CMK (cell line): ENCODE measurements around the gene HDAC6.

Experiments used
- DNase-seq: peaks from one replicate; pipeline ENCODE4 v3.0.0-alpha.2; 2010; ENCODE audit warnings: low read depth

Gene HDAC6

DNA sequence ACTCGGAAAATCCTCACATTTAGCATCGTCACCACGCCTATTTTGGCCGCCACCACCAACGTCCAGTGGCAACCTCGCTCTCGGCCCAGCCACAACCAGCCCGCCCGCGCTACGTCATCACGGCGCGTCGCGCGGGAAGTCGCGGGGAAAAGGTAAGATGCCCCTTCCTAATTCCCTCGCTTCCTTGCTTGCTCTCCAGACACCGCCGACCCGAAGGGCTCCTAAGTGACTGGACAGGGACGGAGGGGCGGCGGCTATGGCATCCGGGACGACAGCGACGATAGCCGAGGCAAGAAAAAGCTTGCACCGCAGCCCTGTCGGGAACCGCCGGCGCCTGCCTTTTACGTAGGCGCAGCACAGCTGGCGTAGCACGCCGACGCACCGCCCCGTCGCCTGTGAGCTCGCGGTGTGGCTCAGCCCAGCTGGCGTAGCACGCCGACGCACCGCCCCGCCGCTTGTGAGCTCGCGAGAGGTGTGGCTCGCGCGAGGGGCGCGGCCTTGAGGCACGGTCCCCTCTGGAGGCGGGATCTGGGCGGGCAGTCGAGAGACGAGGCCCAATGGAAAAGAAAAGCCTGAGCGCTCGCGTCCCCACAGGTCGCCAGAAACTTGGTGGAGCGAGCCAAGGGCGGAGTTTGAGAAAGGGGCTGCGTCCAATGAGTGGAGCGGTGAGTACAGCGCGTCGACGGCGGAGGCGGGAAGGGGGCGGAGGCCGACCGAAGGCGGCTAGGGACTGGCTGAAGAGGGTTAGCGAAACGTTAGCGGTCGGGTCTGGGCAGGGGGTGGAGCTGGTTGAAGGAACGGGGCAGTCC lies at the start of gene HDAC6:
Gene HDAC6 (plus strand): TSS at position 788 of the 809 bp plus-strand sequence. CDS start 626 bp downstream, outside the sequence.
- peak; percentile 99 for DNase-seq

DNA sequence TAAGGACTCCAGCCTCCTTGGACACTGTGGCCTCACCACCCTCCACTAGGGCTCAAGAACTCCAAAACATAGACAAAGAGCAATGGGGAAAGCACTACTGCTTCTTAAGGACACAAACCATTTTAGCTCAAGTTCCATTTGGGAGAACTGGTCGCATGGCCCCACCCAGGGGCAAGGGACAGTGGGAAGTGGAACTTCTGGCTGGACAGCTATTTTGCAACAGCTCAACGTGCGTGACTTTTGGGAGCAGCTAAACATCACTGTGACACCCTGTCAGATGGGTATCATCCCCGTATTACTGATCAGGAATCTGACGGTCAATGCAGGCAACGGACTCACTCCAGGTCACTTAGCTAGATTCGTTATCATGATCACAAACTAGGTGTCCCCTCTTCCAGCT lies 49.4 kb upstream of the HDAC6 start:
- no peak for DNase-seq

GRCh38 chrX:48753708-48754228 lies 48.1 kb upstream of the HDAC6 start:
- DNase-seq: no peak

DNA sequence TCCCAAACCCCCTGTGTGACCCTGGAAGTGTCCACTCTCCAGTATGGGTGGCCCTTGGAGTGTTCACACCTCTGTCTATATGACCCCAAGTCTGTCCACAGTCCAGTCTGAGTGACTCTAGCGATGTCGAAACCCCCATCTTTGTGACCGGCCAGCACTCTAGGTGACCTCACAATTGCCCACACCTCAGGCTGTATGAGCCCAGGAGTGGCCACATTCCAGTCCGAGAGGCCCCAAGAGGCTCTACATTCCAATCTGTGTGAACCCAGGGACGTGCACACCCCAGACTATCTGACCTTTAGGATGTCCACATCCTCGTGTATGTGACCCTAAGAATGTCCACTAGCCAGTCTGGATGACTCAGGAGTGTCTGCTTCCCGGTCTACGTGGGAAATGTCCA lies 47.6 kb upstream of the HDAC6 start:
- no peak for DNase-seq

DNA sequence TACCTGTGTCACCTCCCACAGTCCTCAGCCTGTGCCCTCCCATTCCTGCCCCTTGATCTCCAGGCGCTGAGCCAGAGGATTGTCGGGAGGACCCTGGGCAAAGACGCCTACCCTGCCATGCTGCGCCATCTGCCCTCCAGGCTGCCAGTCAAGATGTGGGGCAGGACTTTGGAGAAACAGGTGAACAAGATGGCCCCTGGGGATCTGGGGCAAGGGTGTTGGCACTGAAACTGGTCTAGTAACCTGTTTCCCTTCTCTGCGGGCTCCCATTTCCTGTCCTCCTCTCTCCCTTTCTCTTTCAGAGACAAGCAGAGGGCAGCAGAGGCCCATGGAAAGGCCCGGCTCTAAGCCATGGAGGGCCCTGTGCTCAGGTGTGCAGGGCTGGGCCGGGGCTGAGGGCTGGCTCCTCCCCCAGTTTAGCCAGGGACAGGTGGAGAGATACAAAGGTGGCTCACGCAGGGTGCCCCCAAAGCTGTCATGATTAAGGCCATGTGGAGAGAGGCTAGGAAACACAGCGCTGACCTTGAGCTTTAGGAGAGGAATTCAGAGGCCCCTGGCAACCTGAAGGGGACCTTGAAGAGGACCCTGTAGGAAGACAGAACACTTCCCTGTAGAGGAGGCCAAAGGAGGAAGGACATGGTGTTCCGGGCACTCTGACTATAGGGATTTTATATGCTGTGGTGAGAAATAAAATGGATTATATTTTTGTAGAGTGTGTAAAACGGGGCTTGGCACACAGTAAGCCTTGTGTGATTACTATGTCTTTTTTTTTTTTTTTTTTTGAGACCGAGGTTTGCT lies 40.0 kb upstream of the HDAC6 start, which contains the start of gene GLOD5:
Gene GLOD5 (plus strand): TSS at position 74 of the 798 bp plus-strand sequence. CDS start 44 bp downstream, at position 118.
- DNase-seq: no peak

DNA sequence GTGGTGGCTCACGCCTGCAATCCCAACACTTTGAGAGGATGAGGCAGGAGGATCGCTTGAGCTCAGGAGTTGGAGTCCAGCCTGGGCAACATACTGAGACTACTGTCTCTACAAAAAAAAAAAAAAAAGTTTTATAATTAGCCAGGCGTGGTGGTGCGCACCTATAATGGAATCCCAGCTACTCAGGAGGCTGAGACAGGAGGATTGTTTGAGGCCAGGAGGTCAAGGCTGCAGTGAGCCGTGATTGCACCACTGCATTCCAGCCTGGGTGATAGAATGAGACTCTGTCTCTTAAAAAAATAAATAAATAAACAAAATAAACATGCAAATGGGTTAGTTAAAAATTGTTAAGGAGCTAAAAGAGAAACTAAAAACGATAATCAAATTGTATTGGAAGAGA lies 32.6 kb upstream of the HDAC6 start:
- no peak for DNase-seq

- DNase-seq: no peak
Measured at GRCh38 chrX:48770296-48770695, 31.6 kb upstream of the HDAC6 start.

GRCh38 chrX:48772602-48773001 lies 29.3 kb upstream of the HDAC6 start:
- DNase-seq: no peak

DNA sequence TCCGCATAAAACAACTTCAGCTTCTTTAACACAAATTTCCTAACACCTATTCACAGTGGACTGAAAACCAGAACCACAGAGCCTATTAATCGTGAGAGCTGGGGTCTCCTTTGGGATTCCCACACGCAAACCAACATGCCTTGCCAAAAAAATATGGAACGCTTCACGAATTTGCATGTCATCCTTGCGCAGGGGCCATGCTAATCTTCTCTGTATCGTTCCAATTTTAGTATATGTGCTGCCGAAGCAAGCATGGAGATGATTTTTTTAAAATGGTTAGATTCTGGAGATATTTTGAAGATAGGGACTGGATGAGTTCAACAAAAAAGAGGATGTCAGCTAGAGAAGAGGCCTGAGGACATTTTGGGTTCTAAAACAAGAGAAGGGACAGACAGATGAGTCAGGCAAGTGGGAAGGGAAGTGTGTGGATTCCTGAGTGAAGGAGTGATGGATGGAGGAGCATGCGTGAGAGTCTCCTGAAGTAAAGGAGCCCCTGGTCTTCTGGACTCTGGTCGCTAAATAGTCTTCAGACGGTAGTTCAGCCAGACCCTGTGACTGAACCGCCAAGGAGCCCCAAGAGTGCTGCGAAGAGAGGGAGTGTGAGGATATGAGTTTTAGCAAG lies 24.9 kb upstream of the HDAC6 start:
- DNase-seq: no peak

DNA sequence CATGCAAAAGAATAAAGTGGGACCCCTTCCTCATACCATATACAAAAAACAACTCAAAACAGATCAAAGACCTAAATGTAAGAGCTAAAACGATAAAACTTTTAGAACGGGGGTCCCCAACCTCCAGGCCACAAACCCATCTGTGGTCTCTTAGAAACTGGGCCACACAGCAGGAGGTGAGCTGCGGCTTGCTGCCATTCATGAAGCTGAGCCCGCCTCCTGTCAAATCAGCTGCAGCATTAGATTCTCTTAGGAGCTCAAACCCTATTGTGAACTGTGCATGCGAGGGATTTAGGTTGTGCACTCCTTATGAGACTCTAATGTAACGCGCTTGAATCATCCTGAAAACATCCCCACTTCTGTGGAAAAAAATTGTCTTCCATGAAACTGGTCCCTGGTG lies 22.5 kb upstream of the HDAC6 start:
- DNase-seq: no peak

- DNase-seq: no peak
Measured at GRCh38 chrX:48781705-48782104, 20.2 kb upstream of the HDAC6 start.

- DNase-seq: no peak
Measured at GRCh38 chrX:48782216-48782615, 19.7 kb upstream of the HDAC6 start.

GRCh38 chrX:48782795-48783194 lies 19.1 kb upstream of the HDAC6 start:
- peak; percentile 93 for DNase-seq

DNA sequence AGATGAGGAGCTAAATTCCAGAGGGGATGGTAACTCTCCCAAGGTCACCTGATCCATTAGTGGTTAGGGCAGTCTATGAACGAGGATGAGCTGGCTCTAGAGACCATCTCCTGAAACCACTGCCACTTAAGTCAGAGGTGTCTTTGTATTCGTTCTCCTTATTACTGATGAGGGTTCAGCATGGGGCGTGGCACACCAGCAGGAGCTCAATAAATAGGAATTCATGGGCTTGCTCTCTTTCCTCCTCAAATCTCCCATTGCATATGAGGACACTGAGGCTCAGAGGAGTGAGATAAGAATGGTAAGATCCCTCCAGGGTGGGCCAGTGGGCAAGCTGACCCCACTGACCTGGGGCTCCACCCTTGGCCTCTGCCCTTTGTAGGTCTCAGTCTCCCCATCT lies 17.1 kb upstream of the HDAC6 start:
- no peak for DNase-seq

- no peak for DNase-seq
Measured at GRCh38 chrX:48785186-48785539, 16.7 kb upstream of the HDAC6 start.

DNA sequence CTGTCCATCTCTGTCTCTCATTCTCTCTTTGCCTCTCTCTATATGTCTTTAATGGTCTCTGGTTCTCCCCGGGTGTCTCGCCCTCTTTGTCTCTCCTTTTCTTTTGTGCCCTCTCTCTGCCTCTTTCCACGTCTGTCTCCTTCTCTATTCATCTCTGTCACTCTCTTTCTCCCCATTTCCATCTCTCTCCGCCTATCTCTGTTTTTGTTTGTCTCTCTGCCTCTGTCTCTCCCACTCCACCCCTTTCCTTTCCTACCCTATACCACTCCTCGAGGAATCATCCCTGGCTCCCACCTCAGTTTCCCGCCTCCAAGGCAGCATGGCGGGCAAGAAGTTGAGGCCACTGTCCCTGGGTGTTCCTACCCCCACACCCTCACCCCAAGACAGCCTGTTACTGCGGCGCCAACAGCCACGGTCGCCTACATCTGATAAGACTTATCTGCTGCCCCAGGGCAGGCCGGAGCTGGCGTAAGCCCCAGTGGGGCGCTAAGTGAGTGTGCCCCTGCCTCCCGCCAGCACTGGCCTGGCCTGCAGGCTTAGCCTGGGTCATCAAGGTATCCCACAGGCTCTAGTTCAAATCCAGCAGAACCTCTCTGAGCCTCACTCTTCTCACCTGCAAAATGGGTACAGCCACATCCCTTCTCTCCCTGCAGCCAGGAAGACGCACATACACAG lies 16.2 kb upstream of the HDAC6 start:
- DNase-seq: peak; percentile 73

DNA sequence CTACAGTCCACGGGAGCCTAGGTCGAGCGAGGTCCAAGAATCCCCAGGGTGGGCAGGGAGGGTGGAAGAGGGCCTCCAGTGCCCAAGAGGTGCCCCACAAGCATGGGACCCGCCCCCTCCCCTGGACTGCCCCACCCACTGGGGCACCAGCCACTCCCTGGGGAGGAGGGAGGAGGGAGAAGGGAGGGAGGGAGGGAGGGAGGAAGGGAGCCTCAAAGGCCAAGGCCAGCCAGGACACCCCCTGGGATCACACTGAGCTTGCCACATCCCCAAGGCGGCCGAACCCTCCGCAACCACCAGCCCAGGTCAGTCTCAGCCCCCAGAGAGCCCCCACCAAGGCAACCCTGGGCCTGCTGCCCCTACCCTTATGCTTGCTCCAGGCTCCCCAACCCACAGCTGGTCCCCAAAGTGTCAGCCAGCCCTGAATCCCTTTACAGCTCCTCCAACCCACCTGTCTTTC lies 15.5 kb upstream of the HDAC6 start, which contains the start of gene GATA1:
Gene GATA1 (plus strand): TSS at position 250 of the 460 bp plus-strand sequence. CDS start 4,520 bp downstream, outside the sequence.
- DNase-seq: peak; percentile 83

DNA sequence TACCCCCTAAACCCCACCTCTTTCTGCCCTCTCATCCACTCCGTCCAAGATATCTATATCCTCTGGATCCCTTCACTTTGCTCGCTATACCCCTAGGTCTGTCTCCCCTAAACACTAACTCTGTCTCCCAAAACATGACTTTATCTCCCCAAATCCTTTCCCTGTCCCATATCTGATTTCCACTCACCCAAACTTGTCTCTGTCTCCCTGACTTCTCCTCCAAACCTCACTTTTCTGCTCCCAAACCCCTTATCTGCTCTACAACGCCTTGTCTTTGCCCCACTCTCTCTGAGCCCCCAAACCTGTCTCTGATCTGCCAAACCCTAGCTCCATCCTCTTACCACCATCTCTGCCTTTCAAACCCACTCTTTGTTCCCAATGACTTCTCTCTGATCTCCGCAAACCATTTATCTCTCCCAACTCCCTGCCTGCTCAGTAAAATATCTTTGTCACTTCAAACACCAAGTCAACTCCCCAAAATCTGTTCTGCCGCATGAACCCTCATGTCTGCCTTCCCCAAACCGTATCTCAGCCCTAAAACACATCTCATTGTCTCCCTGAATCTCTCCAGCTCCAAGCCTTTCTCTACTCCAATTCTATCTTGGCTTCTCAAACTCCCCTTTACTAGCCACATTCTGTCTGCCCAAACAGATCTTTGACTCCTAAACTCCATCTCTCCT lies 14.9 kb upstream of the HDAC6 start:
- no peak for DNase-seq

GRCh38 chrX:48787505-48788443 lies 14.1 kb upstream of the HDAC6 start:
- DNase-seq: no peak
